Naive thymus-derived CD4-positive, alpha-beta T cell (primary cell): Measurements from ENCODE around the gene KANSL3. TPM values are rescaled to one million over a fixed set of nuclear protein-coding genes. Genes with fewer than 3 reads are reported as not detected.
"Not testable (repeated sequence)": the region's sequence is repeated elsewhere in the genome, so short reads cannot be mapped to it uniquely, and the experiment has no call there.

Experiments used
- ATAC-seq: fragments of 150-1000 bp; cut with Tn5 transposase; 2 replicates; pipeline ENCODE4 v1.10.0; 2021; ENCODE audit warnings: mild to moderate bottlenecking, moderate library complexity
- CTCF ChIA-PET: fragments of 350-600 bp; sonication (Branson Sonifier 250); formaldehyde crosslinking; loops from one replicate; lab custom pipeline; 2021; ENCODE audit warnings: antibody characterized with exemption; lab: Charles Lee
- POLR2A ChIA-PET: fragments of 350-600 bp; sonication (Branson Sonifier 250); formaldehyde crosslinking; loops from one replicate; lab custom pipeline; 2021; ENCODE audit warnings: antibody characterized with exemption, inconsistent platforms; lab: Charles Lee
- DNase-seq, 9 donors: peaks; one replicate each; pipeline versions ENCODE4 v3.0.0 to v3.0.0-alpha.2; 2020 to 2022; ENCODE audit warnings: mixed read lengths in 1 of 9
- H3K27ac ChIP-seq: one replicate; pipeline ENCODE4 v1.7.0; 2013; ENCODE audit warnings: mild to moderate bottlenecking, low read depth, low read length, moderate library complexity
- H3K27me3 ChIP-seq, 2 donors: one replicate each; pipeline ENCODE4 v1.7.0; 2013; ENCODE audit warnings: low read length in 2 of 2, mild to moderate bottlenecking in 2 of 2, moderate library complexity in 2 of 2; ENCODE audit not compliant: control insufficient read depth in 2 of 2, insufficient read depth in 2 of 2
- H3K36me3 ChIP-seq, 3 experiments: 1 replicate in 2 of 3; 2 replicates in 1 of 3; pipeline ENCODE4 v1.7.0; 2013; ENCODE audit warnings: low read length in 3 of 3, mild to moderate bottlenecking in 3 of 3, moderate library complexity in 1 of 3; ENCODE audit not compliant: insufficient read depth in 3 of 3, control insufficient read depth in 2 of 3
- H3K4me1 ChIP-seq, 2 donors: one replicate each; pipeline ENCODE4 v1.7.0; 2013; ENCODE audit warnings: low read length in 2 of 2, mild to moderate bottlenecking in 2 of 2, moderate library complexity in 1 of 2; ENCODE audit not compliant: control insufficient read depth in 2 of 2, insufficient read depth in 2 of 2
- H3K4me3 ChIP-seq: 2 replicates; pipeline ENCODE4 v1.7.0; 2013; ENCODE audit warnings: mild to moderate bottlenecking, low read length
- H3K9me3 ChIP-seq, 3 experiments: 1 replicate in 2 of 3; 2 replicates in 1 of 3; pipeline ENCODE4 v1.7.0; 2013; ENCODE audit warnings: low read length in 3 of 3; ENCODE audit not compliant: control insufficient read depth in 2 of 3
- H3K27ac Mint-ChIP-seq, 9 donors: one replicate each; pipeline ENCODE4 v1.8.0; 2020 to 2022; ENCODE audit warnings: mixed read lengths in 9 of 9, mild to moderate bottlenecking in 8 of 9, moderate library complexity in 5 of 9, inconsistent platforms in 2 of 9
- H3K27me3 Mint-ChIP-seq, 5 donors: one replicate each; pipeline ENCODE4 v1.8.0; 2021 to 2022; ENCODE audit warnings: mixed read lengths in 5 of 5, mild to moderate bottlenecking in 1 of 5
- H3K36me3 Mint-ChIP-seq, 5 donors: one replicate each; pipeline ENCODE4 v1.8.0; 2020 to 2022; ENCODE audit warnings: mixed read lengths in 5 of 5, mild to moderate bottlenecking in 3 of 5, inconsistent platforms in 1 of 5
- H3K4me1 Mint-ChIP-seq, 7 donors: one replicate each; pipeline ENCODE4 v1.8.0; 2020 to 2022; ENCODE audit warnings: mixed read lengths in 7 of 7, mild to moderate bottlenecking in 3 of 7, inconsistent platforms in 1 of 7
- H3K4me3 Mint-ChIP-seq, 10 donors: one replicate each; pipeline ENCODE4 v1.8.0; 2020 to 2022; ENCODE audit warnings: mild to moderate bottlenecking in 10 of 10, mixed read lengths in 10 of 10, moderate library complexity in 6 of 10, inconsistent platforms in 2 of 10
- H3K9me3 Mint-ChIP-seq, 11 donors: one replicate each; pipeline ENCODE4 v1.8.0; 2020 to 2022; ENCODE audit warnings: mixed read lengths in 11 of 11, mild to moderate bottlenecking in 4 of 11, inconsistent platforms in 1 of 11, moderate library complexity in 1 of 11
- intact Hi-C, 2 donors: fragments of 100-400 bp; cut with micrococcal nuclease; formaldehyde crosslinking; loops; one replicate each; pipeline ENCODE4 v1.15.1; 2023
- polyA plus RNA-seq, 2 donors: library from polyadenylated mRNA; unstranded; fragments of 300-500 nt; fragmentation: Illumina TruSeq; gene quantifications; one replicate each; pipeline ENCODE4 v1.2.3, GENCODE V29; 2021
- total RNA-seq, 6 experiments: library from RNA in 5 of 6; stranded (reverse) in 5 of 6; gene quantifications; 1 replicate in 5 of 6; 2 replicates in 1 of 6; pipeline ENCODE4 v1.2.3 and lab custom pipeline; 2021 to 2026

The KANSL3 gene
- total and polyA plus RNA-seq, 7 experiments from 2014 or later = 13.5 to 65.0 (median 55.1) TPM

DNA sequence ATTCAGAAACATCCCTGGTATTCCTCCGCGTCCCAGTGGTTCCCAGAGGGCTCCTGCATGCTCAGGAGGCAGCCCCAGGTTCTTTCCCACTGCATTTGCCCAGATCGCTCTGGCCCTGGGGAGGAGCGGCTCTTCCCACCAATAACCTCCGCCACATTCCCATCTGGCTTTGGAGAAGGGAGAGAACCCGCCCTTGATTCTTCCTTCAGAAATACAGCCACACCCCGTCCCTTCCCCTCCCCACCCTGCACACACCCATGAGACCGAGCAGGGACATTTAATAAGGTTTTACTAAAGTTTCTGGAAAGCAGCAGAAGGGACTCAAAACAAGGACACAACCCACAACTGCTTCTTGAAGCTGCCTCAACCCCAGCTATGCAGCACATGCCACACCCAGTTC, 79.6 kb downstream of the KANSL3 start:
- Histone ChIP-seq H3K4me1 (peaks cover 4 to 7% of the 10 kb centered on the region in 2 donors), H3K27ac (no peak overlapping the region), H3K36me3 (no peaks in the 10 kb centered on the region), H3K9me3 (no peaks in the 10 kb centered on the region), H3K4me3 (no peak overlapping the region), H3K27me3 (no peaks in the 10 kb centered on the region)
- peak overlapping the region in 1 of 9 donors; percentile 3 for H3K27ac Mint-ChIP-seq
- intact Hi-C loops = no loop called here
- peaks cover 0 to 2% (median 0%) of the 10 kb centered on the region in 5 donors for H3K27me3 Mint-ChIP-seq
- H3K4me1 Mint-ChIP-seq = peaks cover 0 to 23% (median 11%) of the 10 kb centered on the region in 7 donors
- peaks cover 0 to 2% (median 0%) of the 10 kb centered on the region in 11 donors for H3K9me3 Mint-ChIP-seq
- POLR2A ChIA-PET = interaction anchor here (1.3 kb wide), 1 partner anchor 30 kb away, joined by 3 read pairs; no protein-coding TSS in a partner anchor
- DNase-seq (no peak), ATAC-seq (no peak)
- H3K4me3 Mint-ChIP-seq = no peak overlapping the region
- CTCF ChIA-PET = no interaction called here
- H3K36me3 Mint-ChIP-seq = peaks cover 0 to 5% (median 0%) of the 10 kb centered on the region in 5 donors

DNA sequence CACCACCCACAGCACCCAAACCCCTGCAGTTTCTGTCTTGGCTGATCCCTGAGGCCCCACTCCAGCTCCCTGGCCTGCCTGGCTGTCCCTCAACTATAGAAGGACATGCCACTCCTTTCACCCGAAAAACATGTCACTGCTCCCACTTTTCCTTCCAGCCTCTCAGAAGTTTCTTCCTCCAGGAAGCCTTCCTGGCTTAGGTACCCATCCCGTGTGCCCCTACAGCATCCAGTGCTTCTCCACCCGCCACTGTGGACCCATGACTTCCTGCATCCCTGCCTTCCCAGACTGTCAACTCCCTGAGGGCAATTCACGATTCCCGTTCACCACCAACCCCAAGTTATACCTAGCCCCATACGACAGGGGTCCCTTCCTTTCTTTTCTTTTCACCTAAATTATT, 80.1 kb downstream of the KANSL3 start:
- Mint-ChIP-seq H3K36me3 (peaks cover 0 to 4% (median 0%) of the 10 kb centered on the region in 5 donors), H3K4me3 (no peak overlapping the region), H3K27ac (peak overlapping the region in 3 of 9 donors; percentile 3 to 35 (median 26)), H3K9me3 (peaks cover 0 to 5% (median 0%) of the 10 kb centered on the region in 11 donors), H3K27me3 (peaks cover 0 to 2% (median 0%) of the 10 kb centered on the region in 5 donors), H3K4me1 (peaks cover 0 to 27% (median 15%) of the 10 kb centered on the region in 7 donors)
- intact Hi-C loops = no loop called here
- ChIA-PET CTCF (no interaction called here), POLR2A (interaction anchor here (12.5 kb wide), 1 partner anchor 24 kb away, joined by 241 read pairs; the partner anchor contains the start of gene ARID5A)
- ATAC-seq = no peak
- peaks cover 0 to 2% (median 0%) of the 10 kb centered on the region in 3 experiments for H3K36me3 ChIP-seq
- no peaks in the 10 kb centered on the region for H3K27me3 ChIP-seq
- no peak overlapping the region for H3K4me3 ChIP-seq
- no peak for DNase-seq
- no peak overlapping the region for H3K27ac ChIP-seq
- H3K9me3 ChIP-seq = no peaks in the 10 kb centered on the region
- peaks cover 4 to 7% of the 10 kb centered on the region in 2 donors for H3K4me1 ChIP-seq

DNA sequence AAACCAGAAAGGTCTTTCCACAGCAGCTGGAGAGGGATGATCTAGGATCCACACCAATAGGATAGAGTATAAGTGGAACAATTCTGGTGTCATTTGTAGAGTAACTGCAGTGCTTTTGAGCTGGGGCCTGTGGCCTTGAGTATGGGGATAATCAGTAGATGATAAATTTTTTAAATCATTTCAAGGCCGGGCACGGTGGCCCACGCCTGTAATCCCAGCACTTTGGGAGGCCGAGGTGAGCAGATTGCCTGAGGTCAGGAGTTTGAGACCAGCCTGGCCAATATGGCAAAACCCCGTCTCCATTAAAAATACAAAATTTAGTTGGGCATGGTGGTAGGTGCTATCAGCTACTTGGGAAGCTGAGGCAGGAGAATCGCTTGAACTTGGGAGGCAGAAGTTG, 80.7 kb downstream of the KANSL3 start:
- H3K36me3 Mint-ChIP-seq, intact Hi-C loops: not testable (repeated sequence)

DNA sequence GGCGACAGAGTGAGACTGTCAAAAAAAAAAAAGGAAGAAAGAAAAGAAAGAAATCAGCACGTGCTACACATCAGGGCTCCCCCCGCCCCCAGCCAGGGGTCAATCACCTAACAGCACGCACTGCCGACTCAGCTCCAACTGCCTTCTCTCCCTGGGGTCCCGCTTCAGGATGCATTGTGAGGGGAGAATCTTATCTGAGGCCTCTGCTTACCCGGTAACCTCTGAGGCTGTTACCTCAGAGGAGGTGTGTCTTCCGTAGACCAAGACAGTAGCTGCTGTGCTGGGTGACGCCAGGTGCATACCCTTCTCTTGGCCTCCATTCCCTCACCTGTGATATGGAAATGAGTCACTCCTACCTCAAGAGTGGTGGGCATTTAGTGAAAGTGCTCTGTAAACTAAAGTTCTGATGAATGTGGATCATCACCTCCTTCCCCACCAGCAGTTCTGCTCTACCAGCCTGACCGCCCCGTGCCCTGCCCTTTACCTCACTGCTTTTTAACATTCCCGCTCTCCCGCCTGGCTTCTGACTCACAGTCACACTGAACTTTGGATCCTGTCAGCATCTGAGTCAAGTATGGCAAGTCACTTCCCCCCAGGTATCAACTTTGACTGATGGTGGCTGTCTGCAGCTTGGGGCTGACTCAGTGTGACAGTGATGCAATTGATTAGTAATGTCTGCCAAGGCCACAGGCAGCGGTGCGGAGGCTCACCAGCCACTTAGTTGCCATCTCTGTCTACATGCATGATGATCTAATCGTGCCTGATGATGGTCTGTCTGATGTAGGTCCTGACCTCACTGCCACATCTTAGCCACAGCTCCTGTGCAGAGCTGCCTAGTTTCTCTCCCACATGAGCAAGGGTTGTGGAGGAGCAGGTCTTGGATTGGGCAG, 81.4 kb downstream of the KANSL3 start:
- H3K4me3 Mint-ChIP-seq = no peak overlapping the region
- peaks cover 0 to 5% (median 0%) of the 10 kb centered on the region in 11 donors for H3K9me3 Mint-ChIP-seq
- peaks cover 0 to 16% (median 0%) of the 10 kb centered on the region in 3 experiments for H3K36me3 ChIP-seq
- ATAC-seq (peak; percentile 45), DNase-seq (peak in 1 of 9 donors; percentile 46)
- no peaks in the 10 kb centered on the region for H3K9me3 ChIP-seq
- H3K27me3 Mint-ChIP-seq = peaks cover 0 to 2% (median 0%) of the 10 kb centered on the region in 5 donors
- ChIA-PET CTCF (interaction anchor here (0.7 to 1.2 kb wide), 2 partner anchors 30 to 40 kb away, joined by 3 read pairs; no protein-coding TSS in a partner anchor), POLR2A (interaction anchor here (0.5 to 12.5 kb wide), 4 partner anchors 12 to 439 kb away, joined by 3 to 241 read pairs (median 4); partner anchors contain the start of gene ARID5A)
- H3K27ac Mint-ChIP-seq = peak overlapping the region in 3 of 9 donors; percentile 39 to 70 (median 54)
- H3K27me3 ChIP-seq = no peaks in the 10 kb centered on the region
- no peak overlapping the region for H3K27ac ChIP-seq
- H3K4me3 ChIP-seq = no peak overlapping the region
- H3K4me1 Mint-ChIP-seq = peaks cover 0 to 30% (median 15%) of the 10 kb centered on the region in 7 donors
- peaks cover 4 to 7% of the 10 kb centered on the region in 2 donors for H3K4me1 ChIP-seq
- peaks cover 0 to 5% (median 0%) of the 10 kb centered on the region in 5 donors for H3K36me3 Mint-ChIP-seq
- intact Hi-C loops = no loop called here

More for the DNA sequence above, 80.7 kb downstream of the KANSL3 start:
- not testable (repeated sequence) for H3K9me3 ChIP-seq, H3K4me3 Mint-ChIP-seq, H3K36me3 ChIP-seq, H3K4me1 ChIP-seq, ATAC-seq, H3K4me3 ChIP-seq, H3K27me3 Mint-ChIP-seq, DNase-seq, H3K27ac ChIP-seq, H3K9me3 Mint-ChIP-seq, H3K27me3 ChIP-seq
- POLR2A ChIA-PET = interaction anchor here (0.5 to 12.5 kb wide), 3 partner anchors 12 to 440 kb away, joined by 3 to 241 read pairs (median 4); partner anchors contain the start of gene ARID5A
- Mint-ChIP-seq H3K4me1 (peaks cover 0 to 30% (median 15%) of the 10 kb centered on the region in 7 donors), H3K27ac (peak overlapping the region in 2 of 9 donors; percentile 39 to 70)
- CTCF ChIA-PET = interaction anchor here (0.7 kb wide), 1 partner anchor 41 kb away, joined by 3 read pairs; no protein-coding TSS in a partner anchor

DNA sequence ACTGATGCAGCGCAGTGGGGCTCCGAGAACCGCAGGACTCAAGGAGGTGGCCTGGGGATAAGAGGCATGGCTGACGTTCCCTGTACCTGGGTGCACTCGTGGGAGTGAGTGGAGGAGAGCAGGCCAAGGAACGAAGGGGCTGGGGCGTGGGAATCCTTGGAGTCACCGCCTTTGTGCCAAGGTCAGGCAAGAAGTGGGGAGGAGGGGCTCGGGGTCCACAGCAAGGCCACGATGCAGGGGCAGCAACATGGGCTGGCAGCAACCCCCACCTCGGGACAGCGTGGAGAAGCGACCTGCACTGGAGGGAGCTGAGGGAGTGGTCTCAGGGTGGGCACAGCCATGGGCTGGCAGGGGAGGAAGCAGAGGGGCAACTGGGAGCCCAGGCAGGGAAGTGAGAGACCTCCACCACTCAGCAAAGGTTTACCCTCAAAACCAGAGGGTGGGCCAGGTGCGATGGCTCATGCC, 82.9 kb downstream of the KANSL3 start:
- DNase-seq = no peak
- peak overlapping the region in 2 of 9 donors; percentile 43 to 65 for H3K27ac Mint-ChIP-seq

More for the DNA sequence above, 82.9 kb downstream of the KANSL3 start:
- peaks cover 0 to 31% (median 4%) of the 10 kb centered on the region in 3 experiments for H3K36me3 ChIP-seq
- Mint-ChIP-seq H3K4me3 (no peak overlapping the region), H3K4me1 (peaks cover 0 to 30% (median 15%) of the 10 kb centered on the region in 7 donors), H3K27me3 (peaks cover 0 to 2% (median 0%) of the 10 kb centered on the region in 5 donors), H3K36me3 (peaks cover 0 to 5% (median 0%) of the 10 kb centered on the region in 5 donors), H3K9me3 (peaks cover 0 to 5% (median 0%) of the 10 kb centered on the region in 11 donors)
- no peak for ATAC-seq
- H3K4me1 ChIP-seq = peaks cover 4 to 7% of the 10 kb centered on the region in 2 donors
- no peak overlapping the region for H3K27ac ChIP-seq
- H3K27me3 ChIP-seq = no peaks in the 10 kb centered on the region
- H3K4me3 ChIP-seq = no peak overlapping the region
- ChIA-PET CTCF (interaction anchor here (0.5 to 3.5 kb wide), 12 partner anchors 11 to 380 kb away, joined by 3 to 26 read pairs (median 4); no protein-coding TSS in a partner anchor), POLR2A (interaction anchor here (1.4 to 12.5 kb wide), 3 partner anchors 11 to 148 kb away, joined by 5 to 241 read pairs (median 13); partner anchors contain the start of gene ARID5A)
- intact Hi-C loops = loop anchor here in 1 of 2 donors (2.0 kb wide), 1 partner anchor 84 kb away; no protein-coding TSS in a partner anchor
- no peaks in the 10 kb centered on the region for H3K9me3 ChIP-seq
